ENCODE measurements around the gene PPM1H.
A peak's percentile ranks its signal among the peaks of the same experiment; 100 is the strongest.

The PPM1H gene, protein sequence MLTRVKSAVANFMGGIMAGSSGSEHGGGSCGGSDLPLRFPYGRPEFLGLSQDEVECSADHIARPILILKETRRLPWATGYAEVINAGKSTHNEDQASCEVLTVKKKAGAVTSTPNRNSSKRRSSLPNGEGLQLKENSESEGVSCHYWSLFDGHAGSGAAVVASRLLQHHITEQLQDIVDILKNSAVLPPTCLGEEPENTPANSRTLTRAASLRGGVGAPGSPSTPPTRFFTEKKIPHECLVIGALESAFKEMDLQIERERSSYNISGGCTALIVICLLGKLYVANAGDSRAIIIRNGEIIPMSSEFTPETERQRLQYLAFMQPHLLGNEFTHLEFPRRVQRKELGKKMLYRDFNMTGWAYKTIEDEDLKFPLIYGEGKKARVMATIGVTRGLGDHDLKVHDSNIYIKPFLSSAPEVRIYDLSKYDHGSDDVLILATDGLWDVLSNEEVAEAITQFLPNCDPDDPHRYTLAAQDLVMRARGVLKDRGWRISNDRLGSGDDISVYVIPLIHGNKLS

DNA sequence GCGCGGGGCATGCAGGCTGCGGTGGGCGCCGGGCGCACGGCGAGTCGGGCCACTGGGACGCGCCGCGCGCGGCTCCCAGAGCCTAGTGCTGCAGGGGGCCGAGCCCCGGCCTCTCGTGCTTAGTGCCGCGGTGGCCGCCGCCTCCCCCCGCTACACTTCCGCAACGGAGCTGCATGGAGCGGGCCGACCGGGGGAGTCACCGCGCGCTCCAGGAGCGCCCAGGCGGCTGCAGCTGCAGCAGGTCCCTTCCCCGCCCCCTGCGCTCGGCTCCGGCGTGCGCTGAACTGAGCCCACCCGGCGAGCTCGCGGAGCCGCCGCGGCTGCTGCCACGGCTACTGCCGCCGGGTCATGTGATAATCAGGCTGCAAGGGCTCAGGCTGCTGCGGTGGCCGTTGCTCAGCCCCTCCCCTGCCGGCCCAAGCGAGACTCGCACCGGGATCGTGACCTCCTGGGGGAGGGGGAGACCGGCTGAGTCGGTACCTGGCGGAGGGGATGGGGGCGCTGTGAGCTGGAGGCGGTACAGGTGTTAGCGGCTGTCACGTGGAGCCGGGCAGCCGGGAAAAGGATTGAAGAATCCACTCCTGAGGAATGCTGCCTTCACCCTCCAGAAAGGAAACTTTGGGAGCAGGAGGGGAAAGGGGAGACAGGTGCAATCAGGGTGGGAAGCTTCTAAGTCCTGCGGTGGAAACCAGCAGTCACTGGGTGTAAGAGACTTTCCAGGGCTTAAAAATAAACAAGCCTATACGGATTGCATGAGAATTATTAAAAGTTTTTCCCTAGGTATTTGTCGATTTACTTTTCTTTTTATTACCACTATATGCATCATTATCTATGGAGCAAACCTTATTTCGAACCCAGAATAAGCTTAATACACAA lies at the start of gene PPM1H:
Gene PPM1H (minus strand): TSS at position 352 of the 876 bp plus-strand sequence. CDS start 414 bp downstream, outside the sequence.
- peaks cover 3 to 29% (median 21%) of the 10 kb centered on the region in 5 donors for H3K4me1 ChIP-seq (ENCODE audit: control insufficient read depth in 5 of 5, insufficient read depth in 5 of 5, low read length in 5 of 5)
- H3K36me3 ChIP-seq (ENCODE audit: control insufficient read depth in 5 of 5, insufficient read depth in 5 of 5, low read length in 5 of 5): no peaks in the 10 kb centered on the region
- H3K27me3 ChIP-seq (ENCODE audit: control insufficient read depth in 5 of 5, insufficient read depth in 4 of 5, low read length in 5 of 5): no peaks in the 10 kb centered on the region
- H3K9ac ChIP-seq (ENCODE audit: low read length in 5 of 5): peak within 1 kb of the TSS; percentile 59 to 71 (median 63)
- peak within 1 kb of the TSS; percentile 75 to 95 (median 84) for H3K4me3 ChIP-seq (ENCODE audit: low read depth in 1 of 5, low read length in 5 of 5)
- no peaks in the 10 kb centered on the region for H3K9me3 ChIP-seq (ENCODE audit: control insufficient read depth in 5 of 5, low read length in 5 of 5)
- peak within 1 kb of the TSS; percentile 54 for H3K27ac ChIP-seq (ENCODE audit: low read depth, low read length)

DNA sequence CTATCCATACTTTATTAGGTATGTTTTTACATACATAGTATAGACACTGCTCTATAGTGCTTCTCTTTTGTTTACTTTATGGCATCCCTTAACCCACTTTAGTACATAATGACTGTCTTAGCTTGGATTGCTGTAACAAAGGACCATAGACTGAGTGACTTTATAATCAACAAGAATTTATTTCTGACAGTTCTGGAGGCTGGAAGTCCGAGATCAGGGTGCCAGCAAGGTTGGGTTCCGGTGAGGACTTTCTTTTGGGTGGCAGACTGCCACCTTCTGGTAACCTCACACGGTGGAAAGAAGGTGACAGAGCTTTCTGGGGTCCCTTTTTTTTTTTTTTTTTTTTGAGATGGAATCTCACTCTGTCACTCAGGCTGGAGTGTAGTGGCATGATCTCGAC lies 48.6 kb upstream of the PPM1H start:
- Histone ChIP-seq H3K9me3 (ENCODE audit: control insufficient read depth in 5 of 5, low read length in 5 of 5) (no peaks in the 10 kb centered on the region), H3K36me3 (ENCODE audit: control insufficient read depth in 5 of 5, insufficient read depth in 5 of 5, low read length in 5 of 5) (no peaks in the 10 kb centered on the region), H3K27ac (ENCODE audit: low read depth, low read length) (no peak overlapping the region), H3K27me3 (ENCODE audit: control insufficient read depth in 5 of 5, insufficient read depth in 4 of 5, low read length in 5 of 5) (peaks cover 0 to 2% (median 0%) of the 10 kb centered on the region in 5 donors), H3K4me3 (ENCODE audit: low read depth in 1 of 5, low read length in 5 of 5) (no peak overlapping the region), H3K4me1 (ENCODE audit: control insufficient read depth in 5 of 5, insufficient read depth in 5 of 5, low read length in 5 of 5) (no peaks in the 10 kb centered on the region), H3K9ac (ENCODE audit: low read length in 5 of 5) (no peak overlapping the region)

DNA sequence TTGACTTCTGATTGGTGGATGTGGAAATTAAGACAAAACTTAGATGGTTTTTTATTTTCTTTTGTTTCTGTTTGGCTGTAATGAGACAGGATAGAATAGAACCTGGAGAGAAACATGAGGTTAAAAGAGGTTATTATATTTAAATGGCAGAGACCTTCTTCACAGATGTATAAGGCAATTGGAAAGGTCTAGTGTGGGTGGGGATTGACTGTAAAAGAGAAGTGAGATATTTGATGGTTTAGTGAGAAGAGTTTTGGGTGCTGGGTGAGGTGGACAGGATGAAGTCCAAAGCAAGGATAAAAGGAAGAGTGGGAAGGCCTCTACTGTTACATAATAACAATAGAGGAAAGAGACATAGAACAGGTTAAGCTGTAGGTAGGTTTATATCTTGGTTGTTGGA lies 43.8 kb upstream of the PPM1H start:
- Histone ChIP-seq H3K36me3 (ENCODE audit: control insufficient read depth in 5 of 5, insufficient read depth in 5 of 5, low read length in 5 of 5) (no peaks in the 10 kb centered on the region), H3K4me3 (ENCODE audit: low read depth in 1 of 5, low read length in 5 of 5) (no peak overlapping the region), H3K27me3 (ENCODE audit: control insufficient read depth in 5 of 5, insufficient read depth in 4 of 5, low read length in 5 of 5) (peaks cover 0 to 2% (median 0%) of the 10 kb centered on the region in 5 donors), H3K27ac (ENCODE audit: low read depth, low read length) (no peak overlapping the region), H3K4me1 (ENCODE audit: control insufficient read depth in 5 of 5, insufficient read depth in 5 of 5, low read length in 5 of 5) (peaks cover 0 to 2% (median 0%) of the 10 kb centered on the region in 5 donors), H3K9ac (ENCODE audit: low read length in 5 of 5) (no peak overlapping the region), H3K9me3 (ENCODE audit: control insufficient read depth in 5 of 5, low read length in 5 of 5) (peaks cover 0 to 4% (median 0%) of the 10 kb centered on the region in 5 donors)

GRCh38 chr12:62977883-62978282 lies 42.9 kb upstream of the PPM1H start:
- peaks cover 0 to 2% (median 0%) of the 10 kb centered on the region in 5 donors for H3K27me3 ChIP-seq (ENCODE audit: control insufficient read depth in 5 of 5, insufficient read depth in 4 of 5, low read length in 5 of 5)
- no peak overlapping the region for H3K4me3 ChIP-seq (ENCODE audit: low read depth in 1 of 5, low read length in 5 of 5)
- H3K9ac ChIP-seq (ENCODE audit: low read length in 5 of 5): no peak overlapping the region
- H3K9me3 ChIP-seq (ENCODE audit: control insufficient read depth in 5 of 5, low read length in 5 of 5): peaks cover 0 to 4% (median 0%) of the 10 kb centered on the region in 5 donors
- no peak overlapping the region for H3K27ac ChIP-seq (ENCODE audit: low read depth, low read length)
- peaks cover 0 to 2% (median 0%) of the 10 kb centered on the region in 5 donors for H3K4me1 ChIP-seq (ENCODE audit: control insufficient read depth in 5 of 5, insufficient read depth in 5 of 5, low read length in 5 of 5)
- no peaks in the 10 kb centered on the region for H3K36me3 ChIP-seq (ENCODE audit: control insufficient read depth in 5 of 5, insufficient read depth in 5 of 5, low read length in 5 of 5)

DNA sequence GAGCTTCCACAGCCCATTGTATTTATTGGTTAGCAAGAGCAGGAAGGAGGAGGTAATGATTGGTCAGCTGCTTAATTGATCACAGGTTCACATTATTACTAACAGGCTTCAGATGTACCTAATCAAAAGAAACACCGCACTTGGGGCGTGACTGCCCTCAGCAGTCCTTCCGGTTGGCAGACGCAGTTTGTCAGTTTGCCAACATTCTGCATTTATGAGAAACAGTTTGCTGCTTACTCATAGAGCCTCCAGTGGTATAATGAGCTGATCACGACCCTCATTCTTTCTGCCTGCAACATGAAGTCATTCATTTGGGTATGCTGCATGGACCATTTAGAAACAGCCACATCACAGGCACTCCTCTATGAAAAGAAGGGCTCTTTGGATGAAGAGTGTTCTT lies 42.5 kb upstream of the PPM1H start:
- Histone ChIP-seq H3K36me3 (ENCODE audit: control insufficient read depth in 5 of 5, insufficient read depth in 5 of 5, low read length in 5 of 5) (no peaks in the 10 kb centered on the region), H3K9me3 (ENCODE audit: control insufficient read depth in 5 of 5, low read length in 5 of 5) (peaks cover 0 to 4% (median 0%) of the 10 kb centered on the region in 5 donors), H3K4me1 (ENCODE audit: control insufficient read depth in 5 of 5, insufficient read depth in 5 of 5, low read length in 5 of 5) (peaks cover 0 to 2% (median 0%) of the 10 kb centered on the region in 5 donors), H3K27me3 (ENCODE audit: control insufficient read depth in 5 of 5, insufficient read depth in 4 of 5, low read length in 5 of 5) (peaks cover 0 to 2% (median 0%) of the 10 kb centered on the region in 5 donors), H3K27ac (ENCODE audit: low read depth, low read length) (no peak overlapping the region), H3K9ac (ENCODE audit: low read length in 5 of 5) (no peak overlapping the region), H3K4me3 (ENCODE audit: low read depth in 1 of 5, low read length in 5 of 5) (no peak overlapping the region)

DNA sequence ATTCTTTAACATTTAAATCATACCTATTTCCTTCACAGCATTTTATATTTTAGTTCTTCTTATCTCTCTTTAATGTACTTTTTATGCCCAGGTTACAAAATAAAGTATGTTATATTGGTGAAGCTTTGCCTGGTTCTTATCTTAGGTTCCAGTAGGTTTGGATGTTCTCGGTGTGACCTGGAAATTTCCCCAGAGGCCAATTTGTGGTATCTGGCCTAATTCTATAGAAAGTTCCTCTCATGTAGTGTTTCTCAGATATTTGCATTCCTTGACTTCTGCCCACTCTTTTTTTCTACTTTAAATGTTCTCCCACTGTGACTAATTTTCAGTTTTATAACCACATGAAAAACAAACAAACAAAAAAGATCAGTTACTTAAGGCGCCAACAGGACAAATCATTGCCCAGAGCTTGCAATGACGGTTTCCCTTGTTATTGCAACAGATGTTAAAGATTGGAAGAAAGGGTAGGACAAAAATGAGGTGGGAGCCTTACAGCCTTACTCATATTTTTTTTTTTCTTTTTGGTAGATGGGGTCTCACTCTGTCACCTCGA lies 41.2 kb upstream of the PPM1H start:
- peaks cover 0 to 4% (median 0%) of the 10 kb centered on the region in 5 donors for H3K9me3 ChIP-seq (ENCODE audit: control insufficient read depth in 5 of 5, low read length in 5 of 5)
- peaks cover 0 to 2% (median 0%) of the 10 kb centered on the region in 5 donors for H3K4me1 ChIP-seq (ENCODE audit: control insufficient read depth in 5 of 5, insufficient read depth in 5 of 5, low read length in 5 of 5)
- H3K36me3 ChIP-seq (ENCODE audit: control insufficient read depth in 5 of 5, insufficient read depth in 5 of 5, low read length in 5 of 5): no peaks in the 10 kb centered on the region
- no peak overlapping the region for H3K27ac ChIP-seq (ENCODE audit: low read depth, low read length)
- H3K4me3 ChIP-seq (ENCODE audit: low read depth in 1 of 5, low read length in 5 of 5): no peak overlapping the region
- no peaks in the 10 kb centered on the region for H3K27me3 ChIP-seq (ENCODE audit: control insufficient read depth in 5 of 5, insufficient read depth in 4 of 5, low read length in 5 of 5)
- H3K9ac ChIP-seq (ENCODE audit: low read length in 5 of 5): no peak overlapping the region

DNA sequence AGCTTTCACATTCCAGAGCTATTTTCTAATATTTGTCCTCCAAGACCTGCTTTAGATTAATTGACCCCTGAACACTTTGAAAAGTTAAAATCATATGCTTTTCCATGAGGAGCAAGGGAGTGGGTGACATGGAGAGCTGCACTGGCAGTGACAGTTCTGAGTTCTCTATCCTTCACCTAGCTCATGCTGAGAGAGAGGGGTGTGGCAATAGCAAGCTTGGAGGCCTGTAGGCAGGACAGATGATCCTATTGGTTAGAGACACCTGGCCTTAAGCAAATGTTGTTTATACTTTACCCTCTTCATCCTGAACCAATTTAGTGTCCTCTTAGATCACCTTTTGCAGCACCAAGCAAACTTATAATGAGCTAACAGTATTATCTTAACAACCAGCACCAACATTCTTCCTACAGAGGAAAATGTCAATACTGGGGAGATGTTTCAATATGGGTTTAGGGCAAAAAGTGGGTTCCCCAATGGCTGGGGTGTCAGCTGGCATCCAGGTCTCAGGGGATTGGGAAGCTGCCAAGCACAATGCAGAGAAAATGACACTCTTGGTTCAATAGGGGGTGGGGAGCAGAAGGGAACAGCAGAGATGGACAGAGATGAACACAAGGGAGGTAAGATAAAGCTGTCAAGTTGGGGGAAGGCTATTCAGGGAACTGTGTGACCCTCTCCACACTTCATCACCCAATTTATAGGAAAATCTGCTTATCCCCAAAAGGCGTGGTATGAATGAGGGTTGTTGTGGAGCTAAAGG lies 37.0 kb upstream of the PPM1H start:
- no peak overlapping the region for H3K27ac ChIP-seq (ENCODE audit: low read depth, low read length)
- no peak overlapping the region for H3K9ac ChIP-seq (ENCODE audit: low read length in 5 of 5)
- no peaks in the 10 kb centered on the region for H3K36me3 ChIP-seq (ENCODE audit: control insufficient read depth in 5 of 5, insufficient read depth in 5 of 5, low read length in 5 of 5)
- H3K9me3 ChIP-seq (ENCODE audit: control insufficient read depth in 5 of 5, low read length in 5 of 5): peaks cover 0 to 4% (median 0%) of the 10 kb centered on the region in 5 donors
- no peak overlapping the region for H3K4me3 ChIP-seq (ENCODE audit: low read depth in 1 of 5, low read length in 5 of 5)
- H3K4me1 ChIP-seq (ENCODE audit: control insufficient read depth in 5 of 5, insufficient read depth in 5 of 5, low read length in 5 of 5): no peaks in the 10 kb centered on the region
- H3K27me3 ChIP-seq (ENCODE audit: control insufficient read depth in 5 of 5, insufficient read depth in 4 of 5, low read length in 5 of 5): no peaks in the 10 kb centered on the region

GRCh38 chr12:62969695-62970094 lies 34.7 kb upstream of the PPM1H start:
- H3K27me3 ChIP-seq (ENCODE audit: control insufficient read depth in 5 of 5, insufficient read depth in 4 of 5, low read length in 5 of 5): no peaks in the 10 kb centered on the region
- no peak overlapping the region for H3K27ac ChIP-seq (ENCODE audit: low read depth, low read length)
- no peak overlapping the region for H3K9ac ChIP-seq (ENCODE audit: low read length in 5 of 5)
- no peaks in the 10 kb centered on the region for H3K4me1 ChIP-seq (ENCODE audit: control insufficient read depth in 5 of 5, insufficient read depth in 5 of 5, low read length in 5 of 5)
- H3K9me3 ChIP-seq (ENCODE audit: control insufficient read depth in 5 of 5, low read length in 5 of 5): peaks cover 0 to 4% (median 0%) of the 10 kb centered on the region in 5 donors
- H3K36me3 ChIP-seq (ENCODE audit: control insufficient read depth in 5 of 5, insufficient read depth in 5 of 5, low read length in 5 of 5): no peaks in the 10 kb centered on the region
- H3K4me3 ChIP-seq (ENCODE audit: low read depth in 1 of 5, low read length in 5 of 5): no peak overlapping the region

DNA sequence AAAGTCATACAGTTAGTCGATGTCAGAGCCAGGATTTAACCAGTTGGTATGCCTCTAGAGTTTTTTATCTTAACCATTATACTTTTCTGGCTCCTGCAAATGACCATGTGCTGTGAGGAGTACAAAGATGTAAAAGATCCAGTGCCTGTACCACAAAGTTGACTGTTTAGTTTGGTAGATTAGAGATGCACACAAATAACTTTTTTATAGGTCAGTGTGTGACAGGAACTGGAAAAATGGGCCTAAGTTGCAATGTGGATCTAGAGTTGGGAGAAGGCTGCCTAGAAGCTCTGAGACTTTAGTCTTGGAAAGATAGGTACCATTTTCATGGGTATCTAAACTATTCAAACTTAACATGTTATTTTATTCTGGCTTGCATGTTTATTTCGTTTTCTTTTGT lies 32.8 kb upstream of the PPM1H start:
- H3K27ac ChIP-seq (ENCODE audit: low read depth, low read length): no peak overlapping the region
- no peak overlapping the region for H3K4me3 ChIP-seq (ENCODE audit: low read depth in 1 of 5, low read length in 5 of 5)
- H3K36me3 ChIP-seq (ENCODE audit: control insufficient read depth in 5 of 5, insufficient read depth in 5 of 5, low read length in 5 of 5): no peaks in the 10 kb centered on the region
- H3K27me3 ChIP-seq (ENCODE audit: control insufficient read depth in 5 of 5, insufficient read depth in 4 of 5, low read length in 5 of 5): no peaks in the 10 kb centered on the region
- no peaks in the 10 kb centered on the region for H3K4me1 ChIP-seq (ENCODE audit: control insufficient read depth in 5 of 5, insufficient read depth in 5 of 5, low read length in 5 of 5)
- H3K9ac ChIP-seq (ENCODE audit: low read length in 5 of 5): no peak overlapping the region
- no peaks in the 10 kb centered on the region for H3K9me3 ChIP-seq (ENCODE audit: control insufficient read depth in 5 of 5, low read length in 5 of 5)

All from subcutaneous abdominal adipose tissue (tissue), 5 donors.